ENCODE results near the gene GRM7. TPM values are rescaled to one million over a fixed set of nuclear protein-coding genes. Genes with fewer than 3 reads are reported as not detected.

Gene GRM7
- polyA plus RNA-seq, 3 donors = not detected

DNA sequence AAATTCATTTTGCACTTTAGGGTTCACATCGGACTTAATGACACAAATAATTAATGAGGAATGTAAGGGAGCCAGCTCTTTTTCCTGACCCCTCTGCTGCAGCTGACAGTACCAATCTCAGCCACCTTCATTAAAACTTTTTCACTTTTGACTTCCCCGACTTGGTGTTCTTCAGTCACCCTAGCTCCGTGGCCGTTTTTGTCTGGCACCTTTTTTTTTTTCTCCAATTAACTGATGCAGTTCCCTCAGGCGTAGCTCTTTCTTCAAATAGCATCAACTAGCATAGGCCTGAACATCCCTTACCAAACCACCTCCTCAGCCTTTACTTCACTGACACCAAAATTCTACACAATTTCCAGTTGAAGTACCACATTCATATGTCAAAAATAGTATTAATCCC is 350.8 kb downstream of the GRM7 start:
- 100% methylated on average over 5 of the region's 5 CpGs for WGBS (ENCODE audit: insufficient coverage)
- Mint-ChIP-seq H3K4me1 (no peaks in the 10 kb centered on the region), H3K27ac (no peak overlapping the region), H3K4me3 (no peak overlapping the region), H3K36me3 (no peaks in the 10 kb centered on the region), H3K9me3 (peaks cover 0 to 7% (median 0%) of the 10 kb centered on the region in 7 donors), H3K27me3 (ENCODE audit: low read depth in 3 of 3) (peaks cover 0 to 3% (median 0%) of the 10 kb centered on the region in 3 donors)
- no peak overlapping the region for H3K27ac ChIP-seq (ENCODE audit: low read depth in 1 of 2, low read length in 2 of 2)
- H3K4me3 ChIP-seq (replicated peaks in 1 of 3; ENCODE audit: low read depth in 2 of 3, low read length in 3 of 3) = no peak overlapping the region
- no peak for DNase-seq
- H3K36me3 ChIP-seq (replicated peaks in 1 of 2; ENCODE audit: control insufficient read depth in 1 of 2, insufficient read depth in 2 of 2, low read length in 2 of 2) = no peaks in the 10 kb centered on the region
- TF ChIP-seq CTCF (IDR thresholded peaks at IDR 0.05) = no peak
- H3K9ac ChIP-seq (ENCODE audit: insufficient read depth, low read length, poor library complexity, severe bottlenecking) = no peak overlapping the region
- no peaks in the 10 kb centered on the region for H3K9me3 ChIP-seq (replicated peaks in 1 of 2; ENCODE audit: control insufficient read depth in 1 of 2, insufficient read depth in 1 of 2, low read length in 2 of 2)
- intact Hi-C loops (cut with micrococcal nuclease) = no loop called here
- H3K79me2 ChIP-seq (ENCODE audit: insufficient read depth, low read length) = no peaks in the 10 kb centered on the region
- H3K4me1 ChIP-seq (ENCODE audit: control insufficient read depth in 1 of 2, insufficient read depth in 2 of 2, low read length in 2 of 2) = no peaks in the 10 kb centered on the region
- no peaks in the 10 kb centered on the region for H4K20me1 ChIP-seq (ENCODE audit: insufficient read depth, low read length)
- H3K27me3 ChIP-seq (ENCODE audit: control insufficient read depth in 2 of 2, insufficient read depth in 2 of 2, low read length in 2 of 2) = no peaks in the 10 kb centered on the region
- H3K4me2 ChIP-seq (replicated peaks; ENCODE audit: extremely low read depth, low read length, poor library complexity, severe bottlenecking) = no peak overlapping the region
- H2AFZ ChIP-seq (ENCODE audit: insufficient read depth, low read depth, low read length, poor library complexity, severe bottlenecking) = no peak overlapping the region

DNA sequence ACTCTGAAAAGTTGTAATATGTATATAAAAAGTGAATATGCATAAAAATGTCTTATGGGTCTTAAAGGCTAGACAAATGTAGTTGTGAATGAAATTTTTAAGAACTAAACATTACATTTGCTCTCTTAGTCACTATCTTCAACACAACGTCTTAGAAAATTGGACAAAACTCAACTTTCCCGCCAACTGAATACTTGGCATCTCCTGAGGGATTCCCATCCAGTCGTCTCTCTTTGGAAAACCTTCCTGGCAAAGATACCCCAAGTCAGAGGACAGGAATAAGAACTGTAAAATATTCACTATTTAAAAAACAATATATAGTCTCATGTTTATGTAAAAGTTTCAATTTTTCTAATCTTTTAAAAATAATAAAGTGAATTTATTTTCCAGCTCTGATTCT is 354.8 kb downstream of the GRM7 start:
- H3K4me1 ChIP-seq (ENCODE audit: control insufficient read depth in 1 of 2, insufficient read depth in 2 of 2, low read length in 2 of 2) = no peaks in the 10 kb centered on the region
- no peaks in the 10 kb centered on the region for H3K36me3 Mint-ChIP-seq
- no peaks in the 10 kb centered on the region for H3K9me3 ChIP-seq (replicated peaks in 1 of 2; ENCODE audit: control insufficient read depth in 1 of 2, insufficient read depth in 1 of 2, low read length in 2 of 2)
- H3K4me1 Mint-ChIP-seq = no peaks in the 10 kb centered on the region
- intact Hi-C loops (cut with micrococcal nuclease) = no loop called here
- H3K36me3 ChIP-seq (replicated peaks in 1 of 2; ENCODE audit: control insufficient read depth in 1 of 2, insufficient read depth in 2 of 2, low read length in 2 of 2) = no peaks in the 10 kb centered on the region
- H3K9me3 Mint-ChIP-seq = peaks cover 0 to 7% (median 0%) of the 10 kb centered on the region in 7 donors
- H3K27ac ChIP-seq (ENCODE audit: low read depth in 1 of 2, low read length in 2 of 2) = no peak overlapping the region
- H3K79me2 ChIP-seq (ENCODE audit: insufficient read depth, low read length) = no peaks in the 10 kb centered on the region
- peaks cover 0 to 3% (median 0%) of the 10 kb centered on the region in 3 donors for H3K27me3 Mint-ChIP-seq (ENCODE audit: low read depth in 3 of 3)
- H4K20me1 ChIP-seq (ENCODE audit: insufficient read depth, low read length) = no peaks in the 10 kb centered on the region
- no CpG with 5 or more reads among the region's 3 CpGs for WGBS (ENCODE audit: insufficient coverage)
- no peak overlapping the region for H2AFZ ChIP-seq (ENCODE audit: insufficient read depth, low read depth, low read length, poor library complexity, severe bottlenecking)
- H3K4me2 ChIP-seq (replicated peaks; ENCODE audit: extremely low read depth, low read length, poor library complexity, severe bottlenecking) = no peak overlapping the region
- no peak overlapping the region for H3K9ac ChIP-seq (ENCODE audit: insufficient read depth, low read length, poor library complexity, severe bottlenecking)
- H3K27ac Mint-ChIP-seq = no peak overlapping the region
- H3K4me3 Mint-ChIP-seq = no peak overlapping the region
- no peak overlapping the region for H3K4me3 ChIP-seq (replicated peaks in 1 of 3; ENCODE audit: low read depth in 2 of 3, low read length in 3 of 3)
- DNase-seq = no peak
- TF ChIP-seq CTCF (IDR thresholded peaks at IDR 0.05) = no peak
- no peaks in the 10 kb centered on the region for H3K27me3 ChIP-seq (ENCODE audit: control insufficient read depth in 2 of 2, insufficient read depth in 2 of 2, low read length in 2 of 2)

All from CD14-positive monocyte (primary cell).